ENCODE results near the gene ATF3.

ATF3 gene

GRCh38 chr1:212585210-212585609 is 23.4 kb upstream of the ATF3 start:
- in situ Hi-C loops (cut with MboI; ENCODE audit: low sequenced_read_pairs, unreplicated experiment) = no loop called here
- TF ChIP-seq CTCF (IDR thresholded peaks at IDR 0.05; ENCODE audit: borderline replicate concordance, control extremely low read depth, extremely low read depth, insufficient read depth, missing control alignments) = no peak
- DNase-seq (ENCODE audit: low spot score) = no peak

DNA sequence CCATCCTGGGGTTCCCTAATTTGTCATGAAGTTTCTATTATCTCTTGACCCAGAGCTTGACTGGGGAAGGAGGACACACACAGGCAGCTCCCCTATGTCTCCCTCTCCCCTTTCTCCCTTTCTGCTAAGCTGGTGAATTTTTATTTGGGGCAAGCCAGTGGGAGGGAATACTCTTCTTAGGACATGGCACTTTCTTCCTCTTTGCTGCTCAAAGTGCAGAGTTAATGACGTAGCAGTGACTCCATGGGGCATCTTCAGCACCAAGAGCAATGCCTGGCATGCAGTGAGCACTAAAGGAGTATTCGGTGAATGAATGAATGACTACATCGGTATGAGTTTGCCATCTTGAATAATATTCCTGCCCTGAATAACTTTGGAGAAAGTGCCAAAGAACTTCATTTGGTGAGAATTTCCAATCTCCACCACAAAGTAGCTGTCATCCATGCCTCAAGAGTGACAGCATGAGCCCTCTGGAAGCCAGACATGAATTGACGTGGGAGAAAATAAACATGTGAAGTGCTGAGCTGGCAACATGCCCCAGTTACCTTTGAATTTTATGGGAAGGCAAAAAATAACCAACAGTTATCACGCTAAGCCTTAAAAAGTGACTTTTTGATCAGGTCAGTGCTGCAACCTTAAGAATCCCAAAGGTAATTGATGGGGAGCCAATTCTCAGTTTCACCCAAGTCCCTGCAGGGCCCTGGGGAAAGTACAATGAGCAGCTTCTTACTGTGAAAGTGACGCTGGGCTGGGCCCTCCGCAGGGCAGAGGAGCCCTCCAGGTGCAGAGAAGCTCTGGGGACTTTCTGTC is 22.1 kb upstream of the ATF3 start:
- in situ Hi-C loops (cut with MboI; ENCODE audit: low sequenced_read_pairs, unreplicated experiment) = no loop called here
- TF ChIP-seq CTCF (IDR thresholded peaks at IDR 0.05; ENCODE audit: borderline replicate concordance, control extremely low read depth, extremely low read depth, insufficient read depth, missing control alignments) = no peak
- peak; percentile 72 for DNase-seq (ENCODE audit: low spot score)

- no peak for DNase-seq (ENCODE audit: low spot score)
- in situ Hi-C loops (cut with MboI; ENCODE audit: low sequenced_read_pairs, unreplicated experiment) = no loop called here
- no peak for TF ChIP-seq CTCF (IDR thresholded peaks at IDR 0.05; ENCODE audit: borderline replicate concordance, control extremely low read depth, extremely low read depth, insufficient read depth, missing control alignments)
Measured at GRCh38 chr1:212587016-212587887, 21.3 kb upstream of the ATF3 start.

GRCh38 chr1:212587888-212588510 is 20.6 kb upstream of the ATF3 start:
- no peak for TF ChIP-seq CTCF (IDR thresholded peaks at IDR 0.05; ENCODE audit: borderline replicate concordance, control extremely low read depth, extremely low read depth, insufficient read depth, missing control alignments)
- in situ Hi-C loops (cut with MboI; ENCODE audit: low sequenced_read_pairs, unreplicated experiment) = no loop called here
- no peak for DNase-seq (ENCODE audit: low spot score)

DNA sequence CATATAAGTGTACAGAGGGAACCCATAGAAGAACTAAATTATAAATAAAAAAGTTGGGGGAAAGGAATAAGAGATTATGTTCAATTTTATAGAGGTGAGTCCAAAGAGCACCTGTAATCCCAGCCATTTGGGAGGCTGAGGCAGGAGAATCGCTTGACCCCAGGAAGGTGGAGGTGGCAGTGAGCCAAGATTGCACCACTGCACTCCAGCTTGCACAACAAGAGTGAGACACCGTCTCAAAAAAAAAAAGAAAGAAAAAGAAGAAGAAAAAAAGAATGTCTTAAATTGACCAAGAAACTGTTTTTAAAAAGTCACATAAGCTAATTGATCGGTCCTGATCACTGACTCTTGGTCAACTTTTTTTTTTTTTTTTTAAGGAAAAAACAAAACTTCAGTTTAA is 19.1 kb upstream of the ATF3 start:
- in situ Hi-C loops (cut with MboI; ENCODE audit: low sequenced_read_pairs, unreplicated experiment) = no loop called here
- no peak for TF ChIP-seq CTCF (IDR thresholded peaks at IDR 0.05; ENCODE audit: borderline replicate concordance, control extremely low read depth, extremely low read depth, insufficient read depth, missing control alignments)
- no peak for DNase-seq (ENCODE audit: low spot score)

DNA sequence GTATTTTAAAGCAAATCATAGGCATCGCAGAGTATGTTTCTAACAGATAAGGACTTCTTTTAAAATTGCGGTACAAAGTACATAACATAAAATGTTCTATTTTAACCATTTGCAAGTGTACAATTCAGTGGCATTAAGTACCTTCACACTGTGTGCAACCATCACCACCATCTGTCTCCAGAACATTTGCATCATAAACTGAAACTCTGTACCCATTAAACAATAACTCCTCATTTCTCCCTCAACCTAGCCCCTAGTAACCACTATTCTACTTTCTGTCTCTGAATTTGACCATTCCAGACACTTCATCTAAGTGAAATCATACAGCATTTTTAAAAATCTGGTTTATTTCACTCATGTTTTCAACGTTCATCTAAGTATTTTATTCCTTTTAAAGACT is 16.6 kb upstream of the ATF3 start:
- in situ Hi-C loops (cut with MboI; ENCODE audit: low sequenced_read_pairs, unreplicated experiment) = no loop called here
- DNase-seq (ENCODE audit: low spot score) = no peak
- no peak for TF ChIP-seq CTCF (IDR thresholded peaks at IDR 0.05; ENCODE audit: borderline replicate concordance, control extremely low read depth, extremely low read depth, insufficient read depth, missing control alignments)

Data from GM13976 (cell line).